Panc1 (cell line): ENCODE results near the gene KLK8. TPM values are rescaled to one million over a fixed set of nuclear protein-coding genes. Genes with fewer than 3 reads are reported as not detected.
A peak's percentile ranks its signal among the peaks of the same experiment; 100 is the strongest.

Experiments
- ATAC-seq: fragments of 200-7000 bp; cut with Tn5 transposase; 2 replicates; pipeline ENCODE4 v1.9.1; 2020; ENCODE audit warnings: mild to moderate bottlenecking, moderate library complexity
- BruUV-seq: library from RNA; stranded (reverse); fragments of 400-500 nt; replicated peaks from 2 replicates; lab custom pipeline; 2021; lab: Mats Ljungman, UMichigan
- CTCF ChIA-PET: fragments of 300-600 bp; sonication (Branson Sonifier 250); formaldehyde crosslinking; loops from one replicate; lab custom pipeline; 2022; ENCODE audit warnings: antibody characterized with exemption; lab: Charles Lee
- POLR2A ChIA-PET: fragments of 300-600 bp; sonication (Branson Sonifier 250); formaldehyde crosslinking; loops from one replicate; lab custom pipeline; 2022; ENCODE audit warnings: antibody characterized with exemption; lab: Charles Lee
- DNase-seq: peaks from one replicate; pipeline ENCODE4 v3.0.0-alpha.2; 2010; ENCODE audit warnings: low read depth, low spot score
- H3K27ac ChIP-seq: 2 replicates; pipeline ENCODE4 v1.5.1; 2011; ENCODE audit warnings: mild to moderate bottlenecking, low read length, inconsistent platforms
- H3K27me3 ChIP-seq: fragments of 200-500 bp; sonication (Bioruptor generic); 2 replicates; pipeline ENCODE4 v1.6.0; 2014; ENCODE audit warnings: low read length, inconsistent platforms; ENCODE audit not compliant: control insufficient read depth, insufficient read depth
- H3K36me3 ChIP-seq: fragments of 200-500 bp; sonication (Bioruptor generic); 2 replicates; pipeline ENCODE4 v1.5.1; 2014; ENCODE audit warnings: inconsistent platforms, mild to moderate bottlenecking, low read length, moderate library complexity; ENCODE audit not compliant: control insufficient read depth, insufficient read depth
- H3K4me1 ChIP-seq: 2 replicates; pipeline ENCODE4 v1.5.1; 2011; ENCODE audit warnings: inconsistent platforms, mild to moderate bottlenecking, low read length, moderate library complexity; ENCODE audit not compliant: control insufficient read depth, insufficient read depth
- H3K4me3 ChIP-seq, 2 experiments: 2 replicates each; pipeline ENCODE4 v1.5.1; 2011 to 2012; ENCODE audit warnings: low read depth in 2 of 2, low read length in 2 of 2, mild to moderate bottlenecking in 2 of 2, inconsistent platforms in 1 of 2, moderate library complexity in 1 of 2
- H3K9me3 ChIP-seq: fragments of 200-500 bp; sonication (Bioruptor generic); 2 replicates; pipeline ENCODE4 v1.5.1; 2014; ENCODE audit warnings: low read depth, mild to moderate bottlenecking, inconsistent platforms, low read length, moderate library complexity; ENCODE audit not compliant: control insufficient read depth, insufficient read depth
- CTCF ChIP-seq: fragments of 450-650 bp; IDR thresholded peaks from 2 replicates; pipeline ENCODE4 v1.5.1; 2017; ENCODE audit warnings: mild to moderate bottlenecking
- POLR2AphosphoS5 ChIP-seq: IDR thresholded peaks from 2 replicates; pipeline ENCODE4 v1.6.1; 2012; ENCODE audit warnings: mild to moderate bottlenecking, low read depth, low read length, moderate library complexity
- REST ChIP-seq, 2 experiments: IDR thresholded peaks; 2 replicates each; pipeline ENCODE4 v1.6.1; 2011 to 2012; ENCODE audit warnings: low read depth in 2 of 2, control low read depth in 1 of 2, low read length in 1 of 2, mild to moderate bottlenecking in 1 of 2, moderate library complexity in 1 of 2; ENCODE audit not compliant: insufficient read depth in 1 of 2
- SIN3A ChIP-seq: IDR thresholded peaks from 2 replicates; pipeline ENCODE4 v1.6.1; 2012; ENCODE audit warnings: low read depth, mild to moderate bottlenecking, low read length, moderate library complexity, borderline replicate concordance; ENCODE audit not compliant: insufficient read depth
- TCF7L2 ChIP-seq: IDR thresholded peaks from 2 replicates; pipeline ENCODE4 v1.6.1; 2011; ENCODE audit warnings: mild to moderate bottlenecking, low read depth, low read length, inconsistent platforms
- in situ Hi-C: cut with HindIII; loops from 2 replicates; pipeline ENCODE4 v1.10.0; 2016; ENCODE audit warnings: low sequenced_read_pairs, low pct_unique_long_range_greater_than_20kb
- intact Hi-C: fragments of 100-400 bp; cut with micrococcal nuclease; formaldehyde crosslinking; loops from one replicate; pipeline ENCODE4 v1.10.0; 2022; ENCODE audit not compliant: unreplicated experiment
- total RNA-seq: library from RNA; stranded (reverse); gene quantifications from one replicate; pipeline ENCODE4 v1.2.1, GENCODE V29; 2021; ENCODE audit not compliant: unreplicated experiment

Gene KLK8
- total RNA-seq, 1 experiment from 2014 or later, result not detected

GRCh38 chr19:51026554-51026831 lies 25.1 kb upstream of the KLK8 start, which contains the start of gene KLK11:
Gene KLK11 (minus strand): TSS chr19:51026616. CDS start chr19:51025631, 985 bp downstream.
- DNase-seq, result no peak
- Histone ChIP-seq H3K27me3 (no peaks in the 10 kb centered on the region), H3K4me1 (no peaks in the 10 kb centered on the region), H3K4me3 (no peak within 1 kb of the TSS), H3K36me3 (no peaks in the 10 kb centered on the region), H3K9me3 (no peaks in the 10 kb centered on the region), H3K27ac (no peak within 1 kb of the TSS)
- ATAC-seq, result 0 out of 2 replicates have a peak, but pooled peaks have one; percentile 45
- no TSS peak for BruUV-seq
- in situ Hi-C loops, result no loop called here
- CTCF ChIA-PET, result no interaction called here
- POLR2A ChIA-PET, result no interaction called here
- intact Hi-C loops, result no loop called here
- TF ChIP-seq CTCF (no peak), POLR2AphosphoS5 (no peak), TCF7L2 (no peak), SIN3A (no peak), REST (IDR thresholded peaks at IDR 0.05; ENCODE audit: insufficient read depth in 1 of 2, low read depth in 2 of 2, low read length in 1 of 2) (no peak)

- CTCF ChIA-PET, result no interaction called here
- ATAC-seq (no peak), DNase-seq (no peak)
- no peak overlapping the region for H3K4me3 ChIP-seq
- POLR2A ChIA-PET, result no interaction called here
- BruUV-seq, result no TSS peak
- no peak overlapping the region for H3K27ac ChIP-seq
- TF ChIP-seq CTCF (no peak), TCF7L2 (no peak), SIN3A (no peak), POLR2AphosphoS5 (no peak), REST (IDR thresholded peaks at IDR 0.05; ENCODE audit: insufficient read depth in 1 of 2, low read depth in 2 of 2, low read length in 1 of 2) (no peak)
- peaks cover 3% of the 10 kb centered on the region; the same call in 1 of the 2 replicates for H3K4me1 ChIP-seq
- H3K36me3 ChIP-seq, result no peaks in the 10 kb centered on the region
- no peaks in the 10 kb centered on the region for H3K27me3 ChIP-seq
- intact Hi-C loops (no loop called here), in situ Hi-C loops (no loop called here)
- no peaks in the 10 kb centered on the region for H3K9me3 ChIP-seq
These were observed 24.6 kb upstream of the KLK8 start for GRCh38 chr19:51025809-51026553.
